GM12892 (cell line): ENCODE measurements around the gene RNASE13.

ENCODE experiments used
- POLR2A ChIP-seq: IDR thresholded peaks from 2 replicates; pipeline ENCODE4 v1.6.1; 2011; ENCODE audit warnings: low read depth, low read length, control low read depth
- POLR2AphosphoS5 ChIP-seq: IDR thresholded peaks from 2 replicates; pipeline ENCODE4 v1.6.1; 2011; ENCODE audit warnings: low read depth, low read length, control low read depth
- TAF1 ChIP-seq: IDR thresholded peaks from 2 replicates; pipeline ENCODE4 v1.6.1; 2011; ENCODE audit warnings: low read depth, mild to moderate bottlenecking, control low read depth, low read length, borderline replicate concordance

- TF ChIP-seq POLR2A (no peak), POLR2AphosphoS5 (no peak), TAF1 (no peak)
Measured at GRCh38 chr14:21015312-21015711, 19.3 kb downstream of the RNASE13 start.
